Gastroesophageal sphincter (tissue), 3 donors: ENCODE results near the gene ARHGEF10L.

Experiments used
- POLR2A ChIP-seq, 2 donors: fragments of 450-650 bp; IDR thresholded peaks; one replicate each; pipeline ENCODE4 v1.6.1; 2017; ENCODE audit warnings: antibody characterized with exemption in 2 of 2, mild to moderate bottlenecking in 2 of 2, moderate library complexity in 1 of 2
- POLR2AphosphoS5 ChIP-seq: sonication (generic); formaldehyde crosslinking; IDR thresholded peaks from one replicate; pipeline ENCODE4 v1.6.1; 2017; ENCODE audit warnings: antibody characterized with exemption
- TF ChIP-seq, protein P1 (sequence below), 4 experiments: fragments of 200-600 bp in 2 of 4; fragments of 450-650 bp in 2 of 4; sonication (generic) in 1 of 4; IDR thresholded peaks; one replicate each; pipeline ENCODE4 v1.5.1; 2017 to 2019; ENCODE audit warnings: antibody characterized with exemption in 4 of 4, mild to moderate bottlenecking in 2 of 4, moderate library complexity in 2 of 4

DNA sequence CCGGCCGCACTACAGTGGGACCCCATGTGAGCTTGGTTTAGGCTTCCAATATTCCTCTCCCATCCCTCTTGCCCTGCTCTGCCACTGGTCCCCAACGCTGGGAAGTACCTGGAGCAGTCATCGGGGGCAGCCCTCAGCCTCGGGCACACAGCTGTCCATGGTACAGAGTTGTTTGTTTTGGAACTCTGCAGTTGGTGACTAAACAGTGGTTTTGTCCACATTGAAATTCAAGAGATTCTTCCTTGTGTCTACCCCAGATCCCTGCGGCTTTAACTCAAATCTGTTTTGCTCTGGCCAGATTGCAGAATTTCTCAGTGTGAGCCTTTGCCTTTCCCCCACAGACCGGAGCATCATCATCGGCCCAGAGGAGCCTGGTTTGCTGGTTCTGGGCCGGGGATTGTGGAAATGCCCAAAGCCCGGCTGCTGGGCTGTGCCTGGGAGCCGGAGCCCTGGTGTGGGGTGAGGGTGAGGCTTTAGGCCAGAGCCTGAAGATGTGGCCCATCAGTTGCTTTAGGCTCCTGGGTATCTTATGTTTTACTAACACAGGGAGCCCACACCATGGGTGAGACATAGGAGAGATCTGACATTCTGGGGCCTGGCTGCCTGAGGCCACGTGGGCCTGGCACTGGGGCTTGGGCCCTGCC, 93.2 kb downstream of the ARHGEF10L start:
- TF ChIP-seq POLR2AphosphoS5 (no peak), POLR2A (IDR thresholded peaks at IDR 0.05) (no peak)
- TF ChIP-seq, protein P1, sequence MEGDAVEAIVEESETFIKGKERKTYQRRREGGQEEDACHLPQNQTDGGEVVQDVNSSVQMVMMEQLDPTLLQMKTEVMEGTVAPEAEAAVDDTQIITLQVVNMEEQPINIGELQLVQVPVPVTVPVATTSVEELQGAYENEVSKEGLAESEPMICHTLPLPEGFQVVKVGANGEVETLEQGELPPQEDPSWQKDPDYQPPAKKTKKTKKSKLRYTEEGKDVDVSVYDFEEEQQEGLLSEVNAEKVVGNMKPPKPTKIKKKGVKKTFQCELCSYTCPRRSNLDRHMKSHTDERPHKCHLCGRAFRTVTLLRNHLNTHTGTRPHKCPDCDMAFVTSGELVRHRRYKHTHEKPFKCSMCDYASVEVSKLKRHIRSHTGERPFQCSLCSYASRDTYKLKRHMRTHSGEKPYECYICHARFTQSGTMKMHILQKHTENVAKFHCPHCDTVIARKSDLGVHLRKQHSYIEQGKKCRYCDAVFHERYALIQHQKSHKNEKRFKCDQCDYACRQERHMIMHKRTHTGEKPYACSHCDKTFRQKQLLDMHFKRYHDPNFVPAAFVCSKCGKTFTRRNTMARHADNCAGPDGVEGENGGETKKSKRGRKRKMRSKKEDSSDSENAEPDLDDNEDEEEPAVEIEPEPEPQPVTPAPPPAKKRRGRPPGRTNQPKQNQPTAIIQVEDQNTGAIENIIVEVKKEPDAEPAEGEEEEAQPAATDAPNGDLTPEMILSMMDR (IDR thresholded peaks at IDR 0.05) = no peak
